GM06990 (cell line): ENCODE measurements around the gene SMLR1.

ENCODE experiments used
- DNase-seq: peaks from one replicate; pipeline ENCODE4 v3.0.0-alpha.2; 2011; ENCODE audit not compliant: insufficient read length; ENCODE audit errors: extremely low read depth
- H3K27me3 ChIP-seq: replicated peaks from 2 replicates; pipeline ENCODE4 v1.6.0; 2011; ENCODE audit warnings: low read length; ENCODE audit not compliant: control insufficient read depth, insufficient read depth
- H3K36me3 ChIP-seq: 2 replicates; pipeline ENCODE4 v1.5.1; 2011; ENCODE audit warnings: low read length; ENCODE audit not compliant: control insufficient read depth, insufficient read depth
- H3K4me3 ChIP-seq: replicated peaks from 2 replicates; pipeline ENCODE4 v1.5.1; 2011; ENCODE audit warnings: low read depth, mild to moderate bottlenecking, control low read depth, low read length
- TF ChIP-seq, protein P1 (sequence below): IDR thresholded peaks from 2 replicates; pipeline ENCODE4 v1.5.1; 2011; ENCODE audit warnings: low read length, control low read depth, mild to moderate bottlenecking, inconsistent platforms; ENCODE audit not compliant: insufficient read depth, poor library complexity, severe bottlenecking

The SMLR1 gene

DNA sequence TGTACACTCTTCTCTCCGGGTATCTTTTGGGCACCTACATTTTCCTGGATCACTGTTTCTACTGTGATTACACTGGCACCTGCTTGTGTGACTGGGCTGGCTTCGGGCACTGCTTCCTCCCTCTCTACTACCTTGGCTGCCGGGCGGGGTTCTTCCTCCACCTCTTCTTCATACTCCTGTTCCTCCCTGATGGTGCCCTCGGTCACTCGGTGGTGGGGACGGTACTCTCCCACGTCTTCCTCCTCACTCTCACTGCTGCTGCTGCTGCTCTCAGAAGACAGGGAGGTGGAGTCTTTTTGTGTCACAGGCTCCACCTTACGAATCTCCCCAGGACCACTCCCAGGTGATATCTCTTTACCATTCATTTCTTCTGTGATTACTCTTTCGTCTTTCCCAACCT lies 42.5 kb downstream of the SMLR1 start:
- DNase-seq: no peak
- Histone ChIP-seq H3K27me3 (no peaks in the 10 kb centered on the region), H3K4me3 (no peak overlapping the region), H3K36me3 (peaks cover 2% of the 10 kb centered on the region; the same call in 1 of the 2 replicates)
- TF ChIP-seq, protein P1, sequence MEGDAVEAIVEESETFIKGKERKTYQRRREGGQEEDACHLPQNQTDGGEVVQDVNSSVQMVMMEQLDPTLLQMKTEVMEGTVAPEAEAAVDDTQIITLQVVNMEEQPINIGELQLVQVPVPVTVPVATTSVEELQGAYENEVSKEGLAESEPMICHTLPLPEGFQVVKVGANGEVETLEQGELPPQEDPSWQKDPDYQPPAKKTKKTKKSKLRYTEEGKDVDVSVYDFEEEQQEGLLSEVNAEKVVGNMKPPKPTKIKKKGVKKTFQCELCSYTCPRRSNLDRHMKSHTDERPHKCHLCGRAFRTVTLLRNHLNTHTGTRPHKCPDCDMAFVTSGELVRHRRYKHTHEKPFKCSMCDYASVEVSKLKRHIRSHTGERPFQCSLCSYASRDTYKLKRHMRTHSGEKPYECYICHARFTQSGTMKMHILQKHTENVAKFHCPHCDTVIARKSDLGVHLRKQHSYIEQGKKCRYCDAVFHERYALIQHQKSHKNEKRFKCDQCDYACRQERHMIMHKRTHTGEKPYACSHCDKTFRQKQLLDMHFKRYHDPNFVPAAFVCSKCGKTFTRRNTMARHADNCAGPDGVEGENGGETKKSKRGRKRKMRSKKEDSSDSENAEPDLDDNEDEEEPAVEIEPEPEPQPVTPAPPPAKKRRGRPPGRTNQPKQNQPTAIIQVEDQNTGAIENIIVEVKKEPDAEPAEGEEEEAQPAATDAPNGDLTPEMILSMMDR: no peak

DNA sequence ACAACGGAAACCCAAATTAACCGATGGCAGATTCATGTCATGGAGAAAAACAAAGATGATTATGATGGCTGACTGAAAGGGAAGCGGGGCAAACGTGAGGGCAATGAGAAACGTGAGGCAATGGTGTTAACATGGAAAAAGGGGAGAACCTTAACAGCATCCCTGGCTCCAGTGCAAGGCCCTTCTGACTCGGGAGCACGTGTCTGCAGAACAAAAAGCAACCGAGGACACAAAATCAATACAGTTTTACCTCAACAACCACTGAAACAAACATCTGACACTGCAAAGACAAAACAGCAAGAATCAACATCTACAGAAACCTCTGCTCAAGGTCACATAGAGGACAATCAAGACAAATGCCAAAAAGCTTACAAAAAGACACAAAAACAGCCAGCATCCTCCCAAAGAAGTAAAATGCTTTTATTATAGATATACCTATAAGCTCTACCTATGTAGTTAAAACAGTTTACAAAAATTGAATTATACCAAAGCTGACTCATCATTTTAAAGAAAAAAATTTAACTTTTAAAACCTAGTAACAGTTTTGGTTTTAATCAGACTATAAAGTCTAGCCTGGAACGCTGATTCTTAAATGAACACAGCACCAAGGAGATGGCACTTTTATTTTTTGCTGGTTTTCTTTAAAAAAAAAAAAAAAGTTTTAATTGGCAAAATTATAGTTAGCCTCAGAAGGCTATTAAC lies 43.1 kb downstream of the SMLR1 start:
- Histone ChIP-seq H3K36me3 (peaks cover 2% of the 10 kb centered on the region; the same call in 1 of the 2 replicates), H3K4me3 (no peak overlapping the region), H3K27me3 (no peaks in the 10 kb centered on the region)
- no peak for DNase-seq
- TF ChIP-seq, protein P1: no peak

DNA sequence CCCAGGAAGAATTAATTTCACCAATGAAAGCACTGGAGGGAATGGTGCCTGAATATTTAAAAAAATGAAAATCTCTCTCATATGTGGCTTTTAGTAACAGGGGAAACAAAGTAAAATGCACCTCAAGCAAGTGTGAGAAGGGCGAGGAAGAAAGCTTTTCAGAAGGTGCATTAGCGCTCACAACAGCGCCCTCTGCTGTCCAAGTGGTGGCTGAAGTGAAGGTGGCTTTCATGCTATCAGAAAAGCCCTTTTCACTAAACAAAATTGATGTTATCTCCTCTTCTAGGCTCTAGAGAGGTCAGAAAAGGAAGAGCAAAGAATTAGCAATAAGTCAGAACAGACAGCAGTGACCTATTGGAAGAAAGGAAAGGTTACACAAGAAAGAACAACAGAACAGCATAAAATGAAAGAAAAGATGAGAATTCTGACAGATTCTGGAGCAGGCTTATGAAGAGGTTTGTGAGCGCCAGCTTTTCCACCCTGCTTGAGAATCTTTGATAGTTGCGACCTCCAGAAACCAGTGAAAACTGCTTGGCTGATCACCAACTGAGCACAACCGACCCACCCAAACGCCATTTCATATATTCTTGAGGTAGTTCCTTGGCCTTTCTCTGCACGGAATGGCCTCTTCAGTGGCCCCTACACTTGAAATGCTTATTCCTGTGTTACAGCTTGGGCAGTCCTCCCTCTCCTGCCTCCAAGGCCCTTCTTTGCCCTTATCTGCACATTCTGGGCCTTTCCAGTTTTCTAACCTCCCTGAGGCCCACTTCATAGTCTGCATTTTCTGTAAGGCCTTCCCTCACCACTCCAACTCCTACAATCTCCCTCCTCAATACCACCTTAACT lies 45.3 kb downstream of the SMLR1 start:
- H3K27me3 ChIP-seq: no peaks in the 10 kb centered on the region
- H3K4me3 ChIP-seq: no peak overlapping the region
- TF ChIP-seq, protein P1: peak; percentile 94
- peaks cover 2% of the 10 kb centered on the region; the same call in 1 of the 2 replicates for H3K36me3 ChIP-seq
- no peak for DNase-seq

DNA sequence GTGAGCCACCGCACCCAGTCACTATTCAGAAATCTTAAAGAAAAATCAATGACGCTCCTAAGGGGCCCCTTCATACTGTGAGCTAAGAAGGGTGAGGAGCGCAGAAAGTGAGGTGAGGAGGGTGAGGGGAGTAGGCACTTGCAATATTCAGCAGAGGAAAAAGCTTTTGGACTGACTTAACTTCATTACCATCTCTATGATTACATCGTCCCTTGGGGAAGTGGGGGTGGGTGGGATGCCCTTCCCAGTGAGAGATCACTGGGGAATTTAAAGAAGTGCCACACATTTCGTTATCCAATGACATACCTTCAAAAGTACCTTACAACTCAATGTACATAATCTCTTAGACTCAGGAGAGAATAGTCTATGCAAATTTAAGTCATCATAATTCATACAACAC lies 46.5 kb downstream of the SMLR1 start:
- peaks cover 2% of the 10 kb centered on the region; the same call in 1 of the 2 replicates for H3K36me3 ChIP-seq
- no peak overlapping the region for H3K4me3 ChIP-seq
- TF ChIP-seq, protein P1: no peak
- no peaks in the 10 kb centered on the region for H3K27me3 ChIP-seq
- no peak for DNase-seq

DNA sequence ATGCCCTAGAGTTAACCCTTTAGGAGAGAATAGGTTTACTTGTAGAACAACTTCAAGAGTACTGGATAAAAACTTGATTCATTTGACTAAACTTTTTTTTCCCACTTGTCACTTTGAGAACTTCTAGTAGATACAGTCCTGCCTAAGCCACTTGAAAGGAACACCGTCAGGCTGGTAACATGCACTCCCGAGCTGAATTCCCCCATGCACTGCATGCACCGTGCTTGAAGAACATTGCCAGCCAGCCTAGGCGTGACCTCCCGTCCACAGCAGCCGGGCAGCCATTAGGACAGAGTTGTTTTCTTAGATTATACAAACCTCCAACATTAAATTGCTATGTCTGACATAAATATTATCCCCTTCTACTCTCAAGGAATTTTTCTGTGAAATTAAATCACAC lies 52.6 kb downstream of the SMLR1 start:
- H3K27me3 ChIP-seq: no peaks in the 10 kb centered on the region
- no peak overlapping the region for H3K4me3 ChIP-seq
- TF ChIP-seq, protein P1: no peak
- DNase-seq: no peak
- no peaks in the 10 kb centered on the region for H3K36me3 ChIP-seq
